Measurements from ENCODE around the gene RDM1.

GRCh38 chr17:35969558-35970380, 39.2 kb upstream of the RDM1 start:
- TF ChIP-seq, protein P1, sequence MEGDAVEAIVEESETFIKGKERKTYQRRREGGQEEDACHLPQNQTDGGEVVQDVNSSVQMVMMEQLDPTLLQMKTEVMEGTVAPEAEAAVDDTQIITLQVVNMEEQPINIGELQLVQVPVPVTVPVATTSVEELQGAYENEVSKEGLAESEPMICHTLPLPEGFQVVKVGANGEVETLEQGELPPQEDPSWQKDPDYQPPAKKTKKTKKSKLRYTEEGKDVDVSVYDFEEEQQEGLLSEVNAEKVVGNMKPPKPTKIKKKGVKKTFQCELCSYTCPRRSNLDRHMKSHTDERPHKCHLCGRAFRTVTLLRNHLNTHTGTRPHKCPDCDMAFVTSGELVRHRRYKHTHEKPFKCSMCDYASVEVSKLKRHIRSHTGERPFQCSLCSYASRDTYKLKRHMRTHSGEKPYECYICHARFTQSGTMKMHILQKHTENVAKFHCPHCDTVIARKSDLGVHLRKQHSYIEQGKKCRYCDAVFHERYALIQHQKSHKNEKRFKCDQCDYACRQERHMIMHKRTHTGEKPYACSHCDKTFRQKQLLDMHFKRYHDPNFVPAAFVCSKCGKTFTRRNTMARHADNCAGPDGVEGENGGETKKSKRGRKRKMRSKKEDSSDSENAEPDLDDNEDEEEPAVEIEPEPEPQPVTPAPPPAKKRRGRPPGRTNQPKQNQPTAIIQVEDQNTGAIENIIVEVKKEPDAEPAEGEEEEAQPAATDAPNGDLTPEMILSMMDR (IDR thresholded peaks at IDR 0.05; ENCODE audit: insufficient read depth, low read length, poor library complexity, severe bottlenecking) = peak; percentile 76
- TF ChIP-seq EZH2phosphoT487 (conservative IDR thresholded peaks at IDR 0.05; ENCODE audit: low read length) = no peak

Data from SU-DHL-6 (cell line).